Endodermal cell (in vitro differentiated cells): Measurements from ENCODE around the gene USP8. TPM values are rescaled to one million over a fixed set of nuclear protein-coding genes. Genes with fewer than 3 reads are reported as not detected.
"Not testable (repeated sequence)": the region's sequence is repeated elsewhere in the genome, so short reads cannot be mapped to it uniquely, and the experiment has no call there.

Experiments used
- DNase-seq: peaks from one replicate; pipeline ENCODE4 v3.0.0-alpha.2; 2017
- H3K27ac ChIP-seq: 2 replicates; pipeline ENCODE4 v1.5.1; 2013; ENCODE audit warnings: mild to moderate bottlenecking, low read depth, low read length, moderate library complexity
- H3K27me3 ChIP-seq: 2 replicates; pipeline ENCODE4 v1.6.1; 2013; ENCODE audit warnings: mild to moderate bottlenecking, low read length, moderate library complexity; ENCODE audit not compliant: insufficient read depth, control insufficient read depth, poor library complexity, severe bottlenecking
- H3K36me3 ChIP-seq: 2 replicates; pipeline ENCODE4 v1.7.0; 2013; ENCODE audit warnings: mild to moderate bottlenecking, low read length, moderate library complexity; ENCODE audit not compliant: control insufficient read depth, insufficient read depth
- H3K4me1 ChIP-seq: one replicate; pipeline ENCODE4 v1.7.0; 2013; ENCODE audit warnings: low read length; ENCODE audit not compliant: control insufficient read depth, insufficient read depth
- H3K4me3 ChIP-seq: 2 replicates; pipeline ENCODE4 v1.5.1; 2013; ENCODE audit warnings: mild to moderate bottlenecking, low read length, moderate library complexity
- H3K9ac ChIP-seq: 2 replicates; pipeline ENCODE4 v1.6.1; 2013; ENCODE audit warnings: mild to moderate bottlenecking, low read length, moderate library complexity; ENCODE audit not compliant: poor library complexity, severe bottlenecking; ENCODE audit errors: extremely low read depth
- H3K9me3 ChIP-seq: 2 replicates; pipeline ENCODE4 v1.6.1; 2013; ENCODE audit warnings: mild to moderate bottlenecking, low read length, moderate library complexity; ENCODE audit not compliant: control insufficient read depth
- H3K27ac Mint-ChIP-seq: 2 replicates; pipeline ENCODE4 v1.8.0; 2020; ENCODE audit warnings: mixed read lengths
- H3K27me3 Mint-ChIP-seq: 2 replicates; pipeline ENCODE4 v1.8.0; 2021; ENCODE audit warnings: mild to moderate bottlenecking, mixed read lengths; ENCODE audit not compliant: insufficient read depth
- H3K36me3 Mint-ChIP-seq: 2 replicates; pipeline ENCODE4 v1.8.0; 2020; ENCODE audit warnings: low read depth, mixed read lengths
- H3K4me1 Mint-ChIP-seq: 2 replicates; pipeline ENCODE4 v1.8.0; 2020; ENCODE audit warnings: mixed read lengths
- H3K4me3 Mint-ChIP-seq: 2 replicates; pipeline ENCODE4 v1.8.0; 2020; ENCODE audit warnings: mild to moderate bottlenecking, moderate library complexity, mixed read lengths
- H3K9me3 Mint-ChIP-seq: 2 replicates; pipeline ENCODE4 v1.8.0; 2020; ENCODE audit warnings: mild to moderate bottlenecking, mixed read lengths
- CTCF ChIP-seq: fragments of 200-600 bp; sonication (generic); conservative IDR thresholded peaks from 2 replicates; pipeline ENCODE4 v1.5.0; 2021; ENCODE audit warnings: antibody characterized with exemption, mild to moderate bottlenecking
- WGBS, 2 experiments: methylation state at CpG; one replicate each; pipeline versions ENCODE4 v1.1.5 to v1.1.7; 2013; ENCODE audit warnings: missing lambda C conversion rate in 2 of 2, mixed read lengths in 1 of 2; ENCODE audit not compliant: insufficient coverage in 1 of 2, insufficient read length in 1 of 2; 5-methylcytosine and 5-hydroxymethylcytosine counted together
- total RNA-seq, 2 donors: library from RNA; stranded (reverse); fragmentation: NEBNext Ultra II Directional in 1 of 2; extraction: Animal tissue kit (Norgen Biotek cat#: 25700) in 1 of 2; gene quantifications; 2 replicates in 1 of 2; 3 replicates in 1 of 2; pipeline ENCODE4 v1.2.1, GENCODE V29; 2021

The USP8 gene
- total RNA-seq, 2 donors from 2014 or later = 71.1 to 74.3 TPM

GRCh38 chr15:50503144-50503543 is 78.9 kb downstream of the USP8 start:
- Histone ChIP-seq H3K27ac (no peak overlapping the region), H3K9me3 (no peaks in the 10 kb centered on the region), H3K36me3 (peaks cover 48% of the 10 kb centered on the region), H3K9ac (no peak overlapping the region), H3K4me1 (no peaks in the 10 kb centered on the region), H3K27me3 (no peaks in the 10 kb centered on the region), H3K4me3 (no peak overlapping the region)
- 92 to 95% methylated on average over 6 to 7 of the region's 7 CpGs for WGBS, 2 experiments
- no peak for TF ChIP-seq CTCF
- no peak for DNase-seq
- H3K4me1 Mint-ChIP-seq = peaks cover 9% of the 10 kb centered on the region
- H3K27me3 Mint-ChIP-seq = no peaks in the 10 kb centered on the region
- H3K4me3 Mint-ChIP-seq = no peak overlapping the region
- H3K27ac Mint-ChIP-seq = no peak overlapping the region
- H3K9me3 Mint-ChIP-seq = no peaks in the 10 kb centered on the region
- peaks cover 46% of the 10 kb centered on the region for H3K36me3 Mint-ChIP-seq

DNA sequence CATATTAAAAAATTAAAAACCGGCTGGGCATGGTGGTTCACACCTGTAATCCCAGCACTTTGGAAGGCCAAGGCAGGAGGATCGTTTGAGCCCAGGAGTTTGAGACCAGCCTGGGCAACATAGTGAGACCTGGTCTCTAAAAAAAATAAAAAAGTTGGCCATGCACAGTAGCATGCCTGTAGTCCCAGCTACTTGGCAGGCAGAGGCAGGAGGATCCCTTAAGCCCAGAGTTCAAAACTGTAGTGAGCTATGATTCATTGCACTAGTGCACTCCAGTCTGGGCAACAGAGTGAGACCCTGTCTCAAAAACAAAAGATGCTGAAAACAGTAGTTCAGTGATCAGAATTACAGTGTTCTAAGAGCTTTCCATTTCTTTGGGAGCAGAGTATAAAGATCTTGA is 81.5 kb downstream of the USP8 start:
- peaks cover 32% of the 10 kb centered on the region for H3K36me3 Mint-ChIP-seq
- H3K27me3 ChIP-seq, H3K4me1 ChIP-seq, H3K27me3 Mint-ChIP-seq, H3K4me3 Mint-ChIP-seq, H3K4me1 Mint-ChIP-seq, DNase-seq, H3K9me3 ChIP-seq, H3K9ac ChIP-seq, H3K4me3 ChIP-seq, H3K27ac Mint-ChIP-seq, H3K9me3 Mint-ChIP-seq, H3K27ac ChIP-seq: not testable (repeated sequence)
- peaks cover 24% of the 10 kb centered on the region for H3K36me3 ChIP-seq
- 89 to 93% methylated on average over 2 of the region's 2 CpGs for WGBS, 2 experiments

DNA sequence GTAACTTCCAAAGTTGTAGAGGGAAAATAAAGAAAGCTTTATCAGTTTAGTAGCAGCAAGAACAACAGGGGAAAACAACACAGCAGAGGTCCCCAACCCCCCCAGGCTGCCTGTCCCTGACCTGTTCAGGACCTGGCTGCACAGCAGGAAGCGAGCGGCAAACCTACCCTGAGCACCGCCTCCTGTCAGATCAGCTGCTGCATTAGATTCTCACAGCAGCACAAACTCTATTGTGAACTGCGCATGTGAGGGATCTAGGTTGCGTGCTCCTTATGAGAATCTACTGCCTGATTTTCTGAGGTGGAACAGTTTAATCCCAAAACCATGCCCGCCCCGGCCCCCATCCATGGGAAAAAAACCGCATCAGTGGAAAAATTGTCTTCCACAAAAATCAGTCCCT is 81.9 kb downstream of the USP8 start:
- H3K27me3 Mint-ChIP-seq = no peaks in the 10 kb centered on the region
- Histone ChIP-seq H3K4me1 (no peaks in the 10 kb centered on the region), H3K27ac (no peak overlapping the region), H3K9me3 (no peaks in the 10 kb centered on the region), H3K36me3 (peaks cover 19% of the 10 kb centered on the region), H3K4me3 (no peak overlapping the region), H3K27me3 (no peaks in the 10 kb centered on the region), H3K9ac (no peak overlapping the region)
- H3K4me1 Mint-ChIP-seq = peaks cover 9% of the 10 kb centered on the region
- DNase-seq = peak; percentile 82
- TF ChIP-seq CTCF = no peak
- H3K4me3 Mint-ChIP-seq = no peak overlapping the region
- no peak overlapping the region for H3K27ac Mint-ChIP-seq
- 59 to 60% methylated on average over 7 to 8 of the region's 8 CpGs for WGBS, 2 experiments
- H3K36me3 Mint-ChIP-seq = peaks cover 30% of the 10 kb centered on the region
- peaks cover 4% of the 10 kb centered on the region for H3K9me3 Mint-ChIP-seq

GRCh38 chr15:50513001-50513400 is 88.8 kb downstream of the USP8 start:
- Histone ChIP-seq H3K4me3 (no peak overlapping the region), H3K9ac (no peak overlapping the region), H3K4me1 (no peaks in the 10 kb centered on the region), H3K27ac (no peak overlapping the region), H3K9me3 (no peaks in the 10 kb centered on the region), H3K27me3 (no peaks in the 10 kb centered on the region), H3K36me3 (no peaks in the 10 kb centered on the region)
- no peak for DNase-seq
- peaks cover 9% of the 10 kb centered on the region for H3K9me3 Mint-ChIP-seq
- H3K4me1 Mint-ChIP-seq = no peaks in the 10 kb centered on the region
- H3K27ac Mint-ChIP-seq = no peak overlapping the region
- H3K4me3 Mint-ChIP-seq = no peak overlapping the region
- H3K27me3 Mint-ChIP-seq = no peaks in the 10 kb centered on the region
- H3K36me3 Mint-ChIP-seq = peaks cover 7% of the 10 kb centered on the region
- no peak for TF ChIP-seq CTCF
